ENCODE results near the gene GLG1.
"Not testable (repeated sequence)": the region's sequence is repeated elsewhere in the genome, so short reads cannot be mapped to it uniquely, and the experiment has no call there.

GLG1 gene

DNA sequence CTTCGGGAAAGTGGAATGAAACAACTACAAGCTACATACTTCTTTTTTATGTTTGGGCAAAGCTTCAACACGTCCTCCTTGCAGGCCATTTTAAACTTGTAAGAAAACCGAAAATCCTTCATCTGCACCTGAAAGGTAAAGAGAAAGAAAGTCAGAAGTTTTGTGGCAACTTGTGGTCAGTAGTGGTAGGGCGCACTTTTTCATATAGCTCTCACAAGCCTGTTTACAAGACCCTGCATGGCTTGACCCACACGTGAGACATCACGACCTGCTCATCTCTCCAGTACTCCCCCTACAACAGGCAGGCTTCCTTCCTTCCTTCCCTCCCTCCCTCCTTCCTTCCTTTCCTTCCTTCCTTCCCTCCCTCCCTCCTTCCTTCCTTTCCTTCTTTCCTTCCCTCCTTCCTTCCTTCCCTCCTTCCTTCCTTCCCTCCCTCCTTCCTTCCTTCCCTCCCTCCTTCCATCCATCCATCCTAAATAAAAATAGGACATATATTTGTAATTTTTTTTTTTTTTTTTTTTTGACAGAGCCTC is 136.9 kb downstream of the GLG1 start:
- DNase-seq: no peak

DNA sequence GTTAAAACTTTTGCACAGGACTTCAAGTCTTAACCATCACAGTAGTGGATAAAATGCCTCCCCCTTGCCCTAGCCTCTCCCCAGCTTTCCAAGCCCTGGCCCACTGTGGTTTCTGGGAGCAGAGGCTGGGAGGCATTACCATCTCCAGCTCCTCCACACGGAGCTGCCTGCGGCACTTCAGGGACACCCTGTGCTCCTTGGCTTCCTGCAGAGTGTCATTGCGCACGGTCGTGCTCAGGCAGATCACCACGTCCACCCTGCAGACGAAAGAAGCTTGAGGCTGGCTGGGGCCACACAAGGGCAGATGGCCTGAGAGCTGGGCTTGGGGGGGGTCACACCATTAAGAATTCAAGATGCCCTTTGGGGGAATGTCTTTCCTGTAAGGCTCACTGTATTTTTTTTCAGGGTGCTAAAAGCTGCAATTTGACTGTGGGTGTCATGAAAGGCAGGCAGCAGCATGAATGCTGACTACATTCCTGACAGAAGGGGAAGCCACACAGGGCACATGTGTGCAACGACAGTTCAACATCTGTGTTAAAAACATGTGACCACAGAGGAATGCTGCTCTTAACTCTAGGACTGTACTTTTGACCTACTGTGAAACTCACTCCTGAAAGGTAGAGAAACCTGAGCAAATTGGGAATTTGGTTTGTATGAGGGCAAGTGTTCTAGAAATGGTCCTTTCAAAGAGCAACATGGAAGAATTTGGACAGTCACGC is 137.9 kb downstream of the GLG1 start:
- no peak for DNase-seq

GRCh38 chr16:74466872-74467271 is 140.0 kb downstream of the GLG1 start:
- DNase-seq: no peak

DNA sequence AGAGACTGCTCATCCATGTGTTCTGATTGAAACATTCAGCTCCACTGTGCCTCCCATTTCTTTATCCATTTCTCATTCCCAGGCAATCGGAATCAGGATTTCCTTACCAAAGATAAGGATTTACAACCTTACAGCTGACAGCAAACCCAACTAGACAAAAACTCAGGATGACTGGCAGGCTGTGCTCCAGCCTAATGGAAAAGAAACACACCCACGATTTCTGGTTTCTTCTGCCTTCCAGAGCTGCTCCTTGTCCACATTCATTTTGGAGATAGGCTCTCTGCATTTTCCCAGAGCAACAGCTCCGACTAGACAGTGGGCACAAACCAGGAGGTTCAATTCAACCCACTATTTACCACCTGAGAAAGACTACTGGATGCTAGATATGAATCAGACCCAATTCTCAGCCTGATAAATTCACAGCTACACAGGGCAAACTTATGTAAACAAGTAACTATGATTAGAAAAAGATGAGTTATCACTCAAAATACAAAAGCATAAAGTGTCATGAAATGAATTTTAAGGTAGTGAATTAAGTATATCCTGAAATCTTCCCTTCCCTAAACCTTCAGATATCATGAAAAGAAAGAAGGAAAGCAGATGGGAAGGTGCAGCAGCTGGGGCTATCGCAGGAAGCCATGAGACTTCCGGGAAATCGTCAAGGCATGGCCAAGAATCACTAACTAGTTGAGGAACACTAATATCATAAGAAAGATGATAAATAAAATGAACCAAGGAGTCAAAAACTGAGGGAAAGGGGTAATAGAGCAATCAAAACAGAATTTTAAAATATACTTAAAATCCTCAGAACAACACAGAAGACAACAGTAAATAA is 140.8 kb downstream of the GLG1 start:
- DNase-seq: no peak

DNA sequence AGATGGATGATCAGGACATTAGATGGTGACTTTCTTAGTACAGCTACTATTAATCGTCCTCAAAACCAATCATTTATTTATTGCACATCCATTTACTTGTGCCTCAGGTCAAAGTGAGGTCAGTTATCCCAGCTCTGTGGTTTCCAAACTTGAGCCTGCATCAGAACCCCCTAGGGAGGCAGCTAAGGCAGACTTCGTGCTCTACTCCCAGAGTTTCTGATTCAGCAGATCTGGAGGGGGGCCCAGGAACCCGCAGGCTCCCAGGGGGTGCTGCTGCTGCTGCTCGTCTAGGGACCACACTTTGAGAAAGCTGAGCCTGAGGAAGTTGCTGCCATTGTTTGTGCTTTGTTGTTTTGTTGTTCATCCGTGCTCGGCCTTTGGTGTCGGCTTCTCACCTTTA is 141.6 kb downstream of the GLG1 start:
- no peak for DNase-seq

- DNase-seq: no peak
Measured at GRCh38 chr16:74463888-74464287, 143.0 kb downstream of the GLG1 start.

- no peak for DNase-seq
Measured at GRCh38 chr16:74462361-74462760, 144.6 kb downstream of the GLG1 start.

DNA sequence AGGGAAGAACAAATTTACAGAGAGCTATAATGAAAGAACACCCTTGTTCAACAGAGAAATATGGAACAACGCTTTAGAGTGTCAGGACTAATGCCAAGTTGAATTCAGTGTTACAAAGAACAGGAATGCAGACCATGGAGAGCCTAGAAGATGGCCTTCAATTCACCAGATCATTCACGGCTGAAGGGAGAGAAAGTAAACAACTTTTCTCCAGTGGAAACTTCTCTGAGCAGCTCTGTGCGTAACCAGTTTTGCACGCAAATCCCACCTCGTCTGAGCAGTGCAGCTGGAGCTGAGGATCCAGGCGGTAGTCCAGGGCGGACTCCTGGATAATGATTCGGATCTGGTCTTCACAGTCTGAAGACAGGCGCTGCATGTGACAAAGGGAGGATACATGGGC is 145.1 kb downstream of the GLG1 start:
- DNase-seq: no peak

- no peak for DNase-seq
Measured at GRCh38 chr16:74460542-74460941, 146.4 kb downstream of the GLG1 start.

GRCh38 chr16:74456290-74456625 is 150.7 kb downstream of the GLG1 start:
- DNase-seq: no peak

DNA sequence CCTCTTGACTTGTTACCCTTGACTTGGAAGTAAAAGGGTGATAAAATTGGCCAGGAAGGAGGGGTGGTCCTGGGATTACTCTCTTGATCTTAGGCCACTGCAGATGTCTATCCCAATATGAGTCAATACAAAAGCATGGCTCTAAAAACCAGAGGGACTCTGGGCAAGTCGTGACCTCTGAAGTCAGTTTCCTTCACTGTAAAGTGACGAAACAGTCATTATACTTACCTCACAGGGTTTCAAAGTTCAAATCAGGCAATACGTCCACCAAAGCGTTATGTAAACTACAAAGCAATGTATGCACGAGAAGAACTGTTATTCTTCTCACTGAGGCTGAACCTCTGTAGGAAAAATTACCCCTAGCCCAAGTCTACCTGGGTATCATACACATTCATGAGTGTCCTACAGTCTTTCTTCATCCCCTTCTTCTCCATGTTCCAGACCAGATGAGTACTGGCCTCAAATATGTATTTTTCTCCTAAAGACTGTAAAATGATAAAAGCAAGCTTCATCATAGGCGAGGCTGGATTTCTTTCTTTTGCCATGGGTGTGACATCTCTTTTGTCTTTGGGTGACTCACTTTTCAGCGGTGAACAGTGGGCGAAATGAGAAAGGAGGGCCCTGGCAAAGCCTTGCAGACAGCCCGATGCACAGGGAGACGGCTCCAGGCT is 151.2 kb downstream of the GLG1 start:
- DNase-seq: no peak

DNA sequence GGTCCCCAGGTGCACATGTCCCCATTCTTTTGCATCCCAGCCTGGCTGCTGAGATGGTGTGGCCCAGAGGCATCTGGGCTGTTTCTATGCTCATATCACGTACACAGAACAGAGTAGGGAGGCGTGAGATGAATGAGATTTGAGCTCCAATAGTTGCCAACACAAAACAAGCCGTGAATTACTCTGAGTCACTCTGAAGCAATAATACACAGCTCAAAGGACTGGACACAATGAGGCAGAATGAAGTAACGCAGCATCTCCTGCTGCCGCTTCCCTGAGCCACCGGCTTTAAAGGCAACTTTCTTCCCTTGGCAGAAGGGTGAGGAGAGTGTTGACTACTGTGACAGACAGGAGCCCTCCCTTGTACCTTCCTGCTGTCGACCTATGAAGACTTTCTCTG is 151.7 kb downstream of the GLG1 start:
- no peak for DNase-seq

DNA sequence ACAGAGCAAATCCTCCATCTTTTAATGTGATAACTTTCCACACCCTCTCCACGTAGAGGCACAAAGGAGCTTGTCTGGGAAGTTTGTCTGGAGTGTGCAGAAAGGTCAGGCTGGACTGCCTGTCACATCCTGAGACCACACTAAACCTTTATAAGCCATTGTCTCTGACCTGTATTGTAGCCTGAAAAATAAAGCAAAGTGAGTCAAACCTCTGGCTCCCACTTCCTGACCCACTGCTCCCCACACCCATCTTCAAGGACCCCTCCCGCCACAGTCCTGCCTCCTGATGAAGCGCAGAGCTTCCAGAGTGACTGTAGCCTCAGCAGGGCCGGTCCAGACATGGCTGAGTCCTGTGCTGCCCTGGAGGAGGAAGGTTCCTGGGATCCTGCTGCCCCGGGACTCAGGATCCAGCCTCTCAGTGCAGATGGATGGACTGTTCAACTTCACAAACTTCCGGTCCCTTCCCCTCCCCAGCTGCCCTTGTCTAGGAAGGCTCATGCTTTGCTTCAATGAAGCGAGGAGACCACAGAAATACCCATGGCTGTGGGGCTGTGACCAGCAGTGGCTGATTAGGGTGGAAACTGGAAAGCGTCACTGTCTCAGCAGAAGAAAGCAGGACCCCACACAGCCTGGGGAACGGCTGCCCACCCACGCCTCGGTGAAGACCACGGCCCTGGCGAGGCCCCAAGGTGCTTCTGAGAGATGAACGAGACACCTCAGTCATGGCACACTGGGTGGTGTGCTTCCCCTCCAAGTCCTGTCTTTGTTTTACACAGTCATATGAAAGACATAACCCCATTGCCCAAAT is 154.8 kb downstream of the GLG1 start:
- DNase-seq: no peak

DNA sequence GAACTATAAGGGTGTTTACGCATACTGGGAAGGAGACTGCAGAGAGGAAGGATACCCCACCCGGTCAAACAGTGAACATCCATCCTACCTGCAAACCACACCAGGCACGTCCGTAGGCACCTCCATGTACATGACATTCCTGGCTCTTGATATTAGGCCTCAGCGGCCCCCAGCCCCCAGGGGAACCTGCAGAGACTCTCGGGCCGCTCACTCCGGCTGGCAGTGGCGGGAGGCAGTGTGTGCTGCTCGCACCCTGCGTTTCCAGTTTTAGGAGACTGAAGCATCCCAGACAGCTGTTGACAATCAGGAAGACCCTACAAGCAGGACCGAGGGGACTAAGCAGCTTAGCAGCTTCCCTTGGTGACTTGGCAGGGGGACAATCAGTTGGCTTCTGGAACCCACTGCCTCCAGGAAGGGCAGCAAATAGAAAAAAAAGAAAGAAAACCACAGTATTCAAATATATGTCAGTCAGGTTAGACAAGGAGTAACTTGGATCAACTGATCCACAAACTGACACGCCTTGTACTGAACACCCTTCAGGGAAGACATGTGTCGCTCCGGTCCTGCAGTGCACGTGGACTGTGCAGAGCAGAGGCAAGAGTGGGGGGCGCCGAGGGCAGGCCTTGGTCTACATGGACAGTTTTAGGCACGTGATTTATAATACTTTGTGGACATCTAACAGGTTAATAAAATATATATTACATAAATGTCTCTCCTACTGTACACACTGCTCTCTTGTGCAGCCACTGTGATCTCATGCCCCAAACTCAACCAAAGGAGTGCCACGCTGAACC is 155.8 kb downstream of the GLG1 start:
- no peak for DNase-seq

GRCh38 chr16:74450236-74450635 is 156.7 kb downstream of the GLG1 start:
- DNase-seq: peak; percentile 22

GRCh38 chr16:74449470-74449869 is 157.4 kb downstream of the GLG1 start:
- DNase-seq: peak; percentile 57

DNA sequence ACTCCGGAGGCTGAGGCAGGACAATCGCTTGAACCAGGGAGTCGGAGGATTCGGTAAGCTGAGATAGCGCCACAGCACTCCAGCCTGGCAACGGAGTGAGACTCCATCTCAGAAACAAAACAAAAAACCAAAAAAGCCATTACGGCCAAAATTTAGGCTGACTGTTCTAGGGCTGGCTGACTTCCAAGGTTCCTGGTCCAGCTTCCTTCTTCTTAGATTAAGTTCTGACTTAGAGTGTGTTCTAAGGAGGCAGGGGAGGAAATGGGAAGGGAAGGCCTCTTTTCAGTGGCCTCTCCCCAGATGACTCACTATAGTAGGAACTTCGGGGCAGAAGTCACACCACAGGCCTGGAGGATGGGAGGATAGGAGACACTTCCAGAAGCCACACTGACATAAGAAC is 157.9 kb downstream of the GLG1 start:
- peak; percentile 90 for DNase-seq

- no peak for DNase-seq
Measured at GRCh38 chr16:74447578-74447977, 159.3 kb downstream of the GLG1 start.

GRCh38 chr16:74446866-74447265 is 160.0 kb downstream of the GLG1 start:
- DNase-seq: no peak

DNA sequence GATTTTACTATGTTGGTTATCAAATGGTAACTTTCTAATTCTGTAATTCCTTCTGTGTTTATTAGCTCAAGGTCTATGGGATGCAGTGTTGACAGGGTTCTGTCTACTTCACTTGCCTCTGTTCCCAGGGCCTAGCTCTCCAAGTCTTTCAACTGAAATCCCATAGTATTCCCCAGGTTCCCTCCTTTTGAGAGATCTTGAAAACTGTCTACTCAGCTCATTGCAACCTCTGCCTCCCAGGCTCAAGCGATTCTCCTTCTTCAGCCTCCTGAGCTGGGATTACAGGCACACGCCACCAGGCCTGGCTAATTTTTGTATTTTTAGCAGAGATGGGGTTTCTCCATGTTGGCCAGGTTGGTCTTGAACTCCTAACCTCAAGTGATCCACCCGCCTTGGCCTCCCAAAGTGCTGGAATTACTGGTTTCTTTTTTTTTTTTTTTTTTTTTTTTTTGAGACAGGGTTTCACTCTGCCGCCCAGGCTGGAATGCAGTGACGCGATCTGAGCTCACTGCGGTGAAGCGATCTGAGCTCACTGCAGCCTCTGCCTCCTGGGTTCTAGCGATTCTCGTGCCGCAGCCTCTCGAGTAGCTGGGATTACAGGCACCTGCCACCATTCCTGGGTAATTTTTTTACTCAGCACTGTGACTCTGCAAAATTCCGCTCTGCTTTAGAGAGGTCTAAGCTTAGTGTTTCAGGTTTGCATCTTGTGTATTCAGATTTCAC is 163.1 kb downstream of the GLG1 start:
- DNase-seq: not testable (repeated sequence)

GRCh38 chr16:74439685-74440084 is 167.2 kb downstream of the GLG1 start:
- DNase-seq: no peak

Data from fibroblast of skin of abdomen (primary cell).